Measurements from ENCODE around the gene TMEM184B. TPM values are rescaled to one million over a fixed set of nuclear protein-coding genes. Genes with fewer than 3 reads are reported as not detected.

Gene TMEM184B
- total and polyA plus RNA-seq, 2 experiments from 2014 or later, result 68.8 to 70.3 TPM

DNA sequence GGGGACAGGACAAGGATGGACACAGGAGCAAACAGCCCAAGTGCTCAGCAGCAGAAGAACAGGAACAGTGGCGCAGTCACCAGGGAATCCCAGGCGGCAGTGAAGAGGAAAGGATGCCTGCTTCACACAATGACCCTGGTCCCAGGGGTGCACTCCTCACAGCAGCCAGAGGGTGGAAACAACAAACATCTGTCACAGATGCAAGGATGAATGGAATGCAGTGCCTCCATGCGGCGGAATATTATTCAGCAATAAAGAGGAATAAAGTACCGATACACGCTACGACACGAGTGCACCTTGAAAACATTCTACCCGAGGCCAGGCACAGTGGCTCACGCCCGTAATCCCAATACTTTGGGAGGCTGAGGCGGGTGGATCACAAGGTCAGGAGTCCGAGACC, 31.7 kb upstream of the TMEM184B start:
- TF ChIP-seq, protein P1, sequence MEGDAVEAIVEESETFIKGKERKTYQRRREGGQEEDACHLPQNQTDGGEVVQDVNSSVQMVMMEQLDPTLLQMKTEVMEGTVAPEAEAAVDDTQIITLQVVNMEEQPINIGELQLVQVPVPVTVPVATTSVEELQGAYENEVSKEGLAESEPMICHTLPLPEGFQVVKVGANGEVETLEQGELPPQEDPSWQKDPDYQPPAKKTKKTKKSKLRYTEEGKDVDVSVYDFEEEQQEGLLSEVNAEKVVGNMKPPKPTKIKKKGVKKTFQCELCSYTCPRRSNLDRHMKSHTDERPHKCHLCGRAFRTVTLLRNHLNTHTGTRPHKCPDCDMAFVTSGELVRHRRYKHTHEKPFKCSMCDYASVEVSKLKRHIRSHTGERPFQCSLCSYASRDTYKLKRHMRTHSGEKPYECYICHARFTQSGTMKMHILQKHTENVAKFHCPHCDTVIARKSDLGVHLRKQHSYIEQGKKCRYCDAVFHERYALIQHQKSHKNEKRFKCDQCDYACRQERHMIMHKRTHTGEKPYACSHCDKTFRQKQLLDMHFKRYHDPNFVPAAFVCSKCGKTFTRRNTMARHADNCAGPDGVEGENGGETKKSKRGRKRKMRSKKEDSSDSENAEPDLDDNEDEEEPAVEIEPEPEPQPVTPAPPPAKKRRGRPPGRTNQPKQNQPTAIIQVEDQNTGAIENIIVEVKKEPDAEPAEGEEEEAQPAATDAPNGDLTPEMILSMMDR (IDR thresholded peaks at IDR 0.05; ENCODE audit: low read depth, low read length), result no peak
- no peaks in the 10 kb centered on the region for H3K9me3 ChIP-seq (ENCODE audit: low read depth)
- H3K4me1 ChIP-seq (ENCODE audit: low read depth), result peaks cover 4% of the 10 kb centered on the region
- no peak overlapping the region for H3K27ac ChIP-seq
- H3K36me3 ChIP-seq, result peaks cover 42% of the 10 kb centered on the region
- peak in 1 of 2 donors; percentile 23 for DNase-seq (ENCODE audit: low read depth in 1 of 2, low spot score in 1 of 2)
- no peaks in the 10 kb centered on the region for H3K27me3 ChIP-seq
- H3K4me3 ChIP-seq, result no peak overlapping the region

DNA sequence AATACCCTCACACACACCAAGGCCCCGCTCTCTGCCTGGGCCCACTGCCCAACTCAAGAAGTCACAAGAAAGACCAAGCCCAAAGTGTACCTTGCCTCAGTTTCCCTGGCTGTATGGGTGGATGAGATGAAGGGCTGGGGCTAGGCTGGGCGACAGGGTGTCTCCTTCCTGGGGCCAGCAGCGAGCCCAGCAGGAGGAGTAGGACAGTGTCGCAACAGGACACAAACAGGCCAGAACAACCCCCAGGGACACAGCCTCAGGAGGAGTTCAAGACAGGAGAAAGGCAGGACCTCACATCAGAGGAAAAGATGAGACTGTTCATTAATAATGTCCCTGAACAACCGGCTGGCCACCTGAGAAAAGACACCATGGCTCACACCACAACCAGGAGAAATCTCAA, 31.2 kb upstream of the TMEM184B start:
- TF ChIP-seq, protein P1 (IDR thresholded peaks at IDR 0.05; ENCODE audit: low read depth, low read length), result no peak
- no peak for DNase-seq (ENCODE audit: low read depth in 1 of 2, low spot score in 1 of 2)
- no peaks in the 10 kb centered on the region for H3K27me3 ChIP-seq
- no peaks in the 10 kb centered on the region for H3K9me3 ChIP-seq (ENCODE audit: low read depth)
- H3K4me1 ChIP-seq (ENCODE audit: low read depth), result peaks cover 4% of the 10 kb centered on the region
- no peak overlapping the region for H3K4me3 ChIP-seq
- peaks cover 47% of the 10 kb centered on the region for H3K36me3 ChIP-seq
- no peak overlapping the region for H3K27ac ChIP-seq

DNA sequence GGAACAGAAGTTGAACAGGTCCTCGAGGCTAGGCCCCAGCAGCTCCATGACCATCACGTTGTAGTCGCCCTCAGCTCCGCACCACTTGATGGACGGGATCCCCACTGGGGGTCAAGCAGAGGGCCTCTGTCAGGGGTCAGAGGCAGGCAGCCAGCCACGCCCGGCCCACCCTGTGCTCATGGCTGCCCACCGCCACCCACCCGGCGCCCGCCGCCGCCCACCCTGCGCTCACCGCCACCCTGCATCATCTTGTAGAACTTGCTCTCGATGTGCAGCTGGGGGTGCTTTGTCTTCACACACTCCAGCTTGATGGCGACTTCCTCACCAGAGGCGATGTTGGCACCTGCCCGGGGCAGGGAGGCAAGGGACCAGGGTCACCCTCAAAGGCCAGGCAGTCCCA, 30.1 kb upstream of the TMEM184B start:
- TF ChIP-seq, protein P1 (IDR thresholded peaks at IDR 0.05; ENCODE audit: low read depth, low read length), result no peak
- Histone ChIP-seq H3K27me3 (no peaks in the 10 kb centered on the region), H3K4me1 (ENCODE audit: low read depth) (peaks cover 4% of the 10 kb centered on the region), H3K4me3 (no peak overlapping the region), H3K27ac (no peak overlapping the region), H3K36me3 (peaks cover 58% of the 10 kb centered on the region), H3K9me3 (ENCODE audit: low read depth) (no peaks in the 10 kb centered on the region)
- no peak for DNase-seq (ENCODE audit: low read depth in 1 of 2, low spot score in 1 of 2)

DNA sequence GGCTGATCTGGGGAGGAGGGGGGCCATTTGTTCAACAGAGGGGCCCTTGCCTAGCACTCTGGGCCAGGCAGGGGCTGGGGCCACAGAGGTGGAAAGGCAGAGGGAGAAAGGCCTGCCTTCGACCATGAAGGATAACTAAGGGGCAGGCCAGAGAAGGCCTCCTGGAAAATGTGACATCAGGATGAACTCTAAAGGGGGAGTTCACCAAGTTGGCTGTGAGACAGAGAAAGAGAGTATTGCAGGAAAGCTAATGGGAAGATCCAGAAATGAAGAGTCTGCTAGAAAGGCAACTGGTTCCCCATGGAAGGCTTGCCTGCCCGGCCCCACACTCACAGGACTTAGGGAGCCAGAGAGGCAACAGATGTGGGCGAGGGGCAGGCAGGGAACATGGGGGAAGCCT, 28.1 kb upstream of the TMEM184B start:
- peaks cover 77% of the 10 kb centered on the region for H3K36me3 ChIP-seq
- TF ChIP-seq, protein P1 (IDR thresholded peaks at IDR 0.05; ENCODE audit: low read depth, low read length), result no peak
- no peak overlapping the region for H3K4me3 ChIP-seq
- no peaks in the 10 kb centered on the region for H3K27me3 ChIP-seq
- no peaks in the 10 kb centered on the region for H3K9me3 ChIP-seq (ENCODE audit: low read depth)
- H3K27ac ChIP-seq, result no peak overlapping the region
- DNase-seq (ENCODE audit: low read depth in 1 of 2, low spot score in 1 of 2), result no peak
- H3K4me1 ChIP-seq (ENCODE audit: low read depth), result peaks cover 3% of the 10 kb centered on the region

DNA sequence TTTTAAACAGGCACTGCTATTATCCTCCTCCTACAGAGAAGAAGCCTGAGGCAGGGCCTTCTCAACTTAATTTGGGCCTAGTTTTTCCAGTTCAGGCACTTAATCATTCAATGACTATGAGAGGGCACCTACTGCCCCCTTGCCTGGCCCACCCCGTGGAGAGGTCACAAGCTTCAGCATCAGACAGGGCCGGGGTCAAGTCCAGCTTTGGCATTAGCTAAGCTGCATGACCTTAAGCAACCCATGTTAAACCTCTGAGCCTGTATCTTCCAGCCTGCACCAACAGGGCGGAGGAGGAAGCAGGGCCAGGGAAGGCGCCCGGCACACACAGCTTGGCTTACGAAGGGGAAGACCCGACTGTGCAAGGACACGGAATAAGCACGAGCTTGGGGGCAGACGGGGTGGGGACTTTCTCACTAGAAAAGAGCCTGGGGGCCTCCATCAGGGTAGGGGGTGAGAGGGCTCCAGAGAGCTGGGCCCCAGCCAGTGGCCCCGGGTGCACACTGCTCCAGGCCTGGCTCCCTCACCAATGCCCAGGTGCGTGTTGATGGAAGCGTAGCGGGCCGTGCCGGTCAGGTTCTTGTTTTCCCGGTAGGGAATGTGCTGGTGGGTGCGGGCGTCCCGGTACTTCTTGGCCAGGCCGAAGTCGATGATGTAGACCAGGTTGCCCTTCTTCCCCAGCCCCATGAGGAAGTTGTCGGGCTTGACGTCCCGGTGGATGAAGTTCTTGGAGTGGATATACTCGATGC, 27.6 kb upstream of the TMEM184B start:
- H3K9me3 ChIP-seq (ENCODE audit: low read depth), result no peaks in the 10 kb centered on the region
- TF ChIP-seq, protein P1 (IDR thresholded peaks at IDR 0.05; ENCODE audit: low read depth, low read length), result no peak
- H3K4me3 ChIP-seq, result no peak overlapping the region
- no peak for DNase-seq (ENCODE audit: low read depth in 1 of 2, low spot score in 1 of 2)
- H3K36me3 ChIP-seq, result peaks cover 82% of the 10 kb centered on the region
- H3K27me3 ChIP-seq, result no peaks in the 10 kb centered on the region
- H3K27ac ChIP-seq, result peak overlapping the region; percentile 48
- H3K4me1 ChIP-seq (ENCODE audit: low read depth), result no peaks in the 10 kb centered on the region

Data from cardiac muscle cell (in vitro differentiated cells and primary cell).